ENCODE data around the gene FTSJ1. TPM values are rescaled to one million over a fixed set of nuclear protein-coding genes. Genes with fewer than 3 reads are reported as not detected.

Gene FTSJ1
- total RNA-seq, 2 experiments from 2014 or later = 54.7 to 66.1 TPM

- ChIA-PET POLR2A (no interaction called here), CTCF (ENCODE audit: unreplicated experiment) (no interaction called here)
- no peaks in the 10 kb centered on the region for H4K20me1 ChIP-seq (ENCODE audit: insufficient read depth, low read length)
- no peaks in the 10 kb centered on the region for H3K9me2 ChIP-seq (ENCODE audit: insufficient read depth, low read length)
- peaks cover 19% of the 10 kb centered on the region for H3K4me1 ChIP-seq (ENCODE audit: insufficient read depth, low read length, poor library complexity, severe bottlenecking)
- H3K79me2 ChIP-seq (ENCODE audit: insufficient read depth, low read depth, low read length) = no peaks in the 10 kb centered on the region
- DNase-seq (ENCODE audit: low spot score) = no peak
- intact Hi-C loops (cut with micrococcal nuclease; ENCODE audit: unreplicated experiment) = no loop called here
- H3K36me3 ChIP-seq (ENCODE audit: insufficient read depth, low read length) = no peaks in the 10 kb centered on the region
- no peak overlapping the region for H3K27ac ChIP-seq (ENCODE audit: low read depth, low read length, poor library complexity, severe bottlenecking)
- no peak overlapping the region for H3K4me3 ChIP-seq (ENCODE audit: low read depth, low read length, poor library complexity, severe bottlenecking)
- TF ChIP-seq CTCF (conservative IDR thresholded peaks at IDR 0.05; ENCODE audit: low read length) = no peak
- TF ChIP-seq EZH2phosphoT487 (IDR thresholded peaks at IDR 0.05; ENCODE audit: borderline replicate concordance, low read depth, low read length) = no peak
- H3K4me2 ChIP-seq (ENCODE audit: low read length) = no peak overlapping the region
- H3K9me3 ChIP-seq (ENCODE audit: low read length) = no peaks in the 10 kb centered on the region
- no peak overlapping the region for H2AFZ ChIP-seq (ENCODE audit: low read length)
- BruUV-seq (replicated peaks) = no TSS peak
Observed at GRCh38 chrX:48512371-48512935, 36.5 kb downstream of the FTSJ1 start.

- Histone ChIP-seq H3K4me2 (ENCODE audit: low read length) (no peak overlapping the region), H3K27ac (ENCODE audit: low read depth, low read length, poor library complexity, severe bottlenecking) (no peak overlapping the region), H3K4me1 (ENCODE audit: insufficient read depth, low read length, poor library complexity, severe bottlenecking) (peaks cover 18% of the 10 kb centered on the region), H3K4me3 (ENCODE audit: low read depth, low read length, poor library complexity, severe bottlenecking) (no peak overlapping the region), H2AFZ (ENCODE audit: low read length) (no peak overlapping the region), H3K36me3 (ENCODE audit: insufficient read depth, low read length) (no peaks in the 10 kb centered on the region), H3K79me2 (ENCODE audit: insufficient read depth, low read depth, low read length) (no peaks in the 10 kb centered on the region), H3K9me3 (ENCODE audit: low read length) (no peaks in the 10 kb centered on the region), H4K20me1 (ENCODE audit: insufficient read depth, low read length) (no peaks in the 10 kb centered on the region), H3K9me2 (ENCODE audit: insufficient read depth, low read length) (no peaks in the 10 kb centered on the region)
- ChIA-PET POLR2A (no interaction called here), CTCF (ENCODE audit: unreplicated experiment) (no interaction called here)
- BruUV-seq (replicated peaks) = no TSS peak
- no peak for DNase-seq (ENCODE audit: low spot score)
- intact Hi-C loops (cut with micrococcal nuclease; ENCODE audit: unreplicated experiment) = no loop called here
- no peak for TF ChIP-seq CTCF (conservative IDR thresholded peaks at IDR 0.05; ENCODE audit: low read length)
- TF ChIP-seq EZH2phosphoT487 (IDR thresholded peaks at IDR 0.05; ENCODE audit: borderline replicate concordance, low read depth, low read length) = no peak
Observed at GRCh38 chrX:48513670-48514069, 37.7 kb downstream of the FTSJ1 start.

GRCh38 chrX:48514126-48514806, 38.3 kb downstream of the FTSJ1 start:
- H3K79me2 ChIP-seq (ENCODE audit: insufficient read depth, low read depth, low read length) = no peaks in the 10 kb centered on the region
- no peaks in the 10 kb centered on the region for H3K9me2 ChIP-seq (ENCODE audit: insufficient read depth, low read length)
- H3K4me1 ChIP-seq (ENCODE audit: insufficient read depth, low read length, poor library complexity, severe bottlenecking) = peaks cover 22% of the 10 kb centered on the region
- H3K27ac ChIP-seq (ENCODE audit: low read depth, low read length, poor library complexity, severe bottlenecking) = no peak overlapping the region
- no peak for TF ChIP-seq EZH2phosphoT487 (IDR thresholded peaks at IDR 0.05; ENCODE audit: borderline replicate concordance, low read depth, low read length)
- TF ChIP-seq CTCF (conservative IDR thresholded peaks at IDR 0.05; ENCODE audit: low read length) = no peak
- H3K4me3 ChIP-seq (ENCODE audit: low read depth, low read length, poor library complexity, severe bottlenecking) = no peak overlapping the region
- no peak overlapping the region for H3K4me2 ChIP-seq (ENCODE audit: low read length)
- no TSS peak for BruUV-seq (replicated peaks)
- no peak overlapping the region for H2AFZ ChIP-seq (ENCODE audit: low read length)
- intact Hi-C loops (cut with micrococcal nuclease; ENCODE audit: unreplicated experiment) = no loop called here
- DNase-seq (ENCODE audit: low spot score) = no peak
- H3K36me3 ChIP-seq (ENCODE audit: insufficient read depth, low read length) = no peaks in the 10 kb centered on the region
- no peaks in the 10 kb centered on the region for H3K9me3 ChIP-seq (ENCODE audit: low read length)
- POLR2A ChIA-PET = no interaction called here
- H4K20me1 ChIP-seq (ENCODE audit: insufficient read depth, low read length) = no peaks in the 10 kb centered on the region
- CTCF ChIA-PET (ENCODE audit: unreplicated experiment) = no interaction called here
